ENCODE data around the gene LPIN2.
"Not testable (repeated sequence)": the region's sequence is repeated elsewhere in the genome, so short reads cannot be mapped to it uniquely, and the experiment has no call there.

LPIN2 gene

GRCh38 chr18:3042379-3042778 lies 29.4 kb upstream of the LPIN2 start:
- FAIRE-seq (no peak), DNase-seq (ENCODE audit: insufficient read length) (no peak)
- no peak for TF ChIP-seq POLR2A (IDR thresholded peaks at IDR 0.05; ENCODE audit: low read depth, low read length)
- TF ChIP-seq TAF1 (IDR thresholded peaks at IDR 0.05; ENCODE audit: borderline replicate concordance, low read depth, low read length): no peak
- no peak for TF ChIP-seq POLR2AphosphoS5 (IDR thresholded peaks at IDR 0.05; ENCODE audit: low read depth, low read length)

- TF ChIP-seq TAF1 (IDR thresholded peaks at IDR 0.05; ENCODE audit: borderline replicate concordance, low read depth, low read length) (no peak), POLR2AphosphoS5 (IDR thresholded peaks at IDR 0.05; ENCODE audit: low read depth, low read length) (no peak), POLR2A (IDR thresholded peaks at IDR 0.05; ENCODE audit: low read depth, low read length) (no peak)
- DNase-seq (ENCODE audit: insufficient read length) (no peak), FAIRE-seq (no peak)
These were observed 28.9 kb upstream of the LPIN2 start for GRCh38 chr18:3041843-3042242.

GRCh38 chr18:3040881-3041280 lies 27.9 kb upstream of the LPIN2 start:
- no peak for FAIRE-seq
- no peak for TF ChIP-seq POLR2AphosphoS5 (IDR thresholded peaks at IDR 0.05; ENCODE audit: low read depth, low read length)
- no peak for TF ChIP-seq TAF1 (IDR thresholded peaks at IDR 0.05; ENCODE audit: borderline replicate concordance, low read depth, low read length)
- TF ChIP-seq POLR2A (IDR thresholded peaks at IDR 0.05; ENCODE audit: low read depth, low read length): no peak

GRCh38 chr18:3040173-3040572 lies 27.2 kb upstream of the LPIN2 start:
- no peak for FAIRE-seq
- no peak for DNase-seq (ENCODE audit: insufficient read length)
- TF ChIP-seq POLR2A (IDR thresholded peaks at IDR 0.05; ENCODE audit: low read depth, low read length) (no peak), TAF1 (IDR thresholded peaks at IDR 0.05; ENCODE audit: borderline replicate concordance, low read depth, low read length) (no peak), POLR2AphosphoS5 (IDR thresholded peaks at IDR 0.05; ENCODE audit: low read depth, low read length) (no peak)

More at GRCh38 chr18:3040881-3041280, 27.9 kb upstream of the LPIN2 start:
- no peak for DNase-seq (ENCODE audit: insufficient read length)

GRCh38 chr18:3037423-3037915 lies 24.5 kb upstream of the LPIN2 start:
- DNase-seq (ENCODE audit: insufficient read length) (peak; percentile 44), FAIRE-seq (peak; percentile 85)
- TF ChIP-seq TAF1 (IDR thresholded peaks at IDR 0.05; ENCODE audit: borderline replicate concordance, low read depth, low read length): no peak
- TF ChIP-seq POLR2A (IDR thresholded peaks at IDR 0.05; ENCODE audit: low read depth, low read length): no peak
- TF ChIP-seq POLR2AphosphoS5 (IDR thresholded peaks at IDR 0.05; ENCODE audit: low read depth, low read length): no peak

- FAIRE-seq (no peak), DNase-seq (ENCODE audit: insufficient read length) (no peak)
- no peak for TF ChIP-seq POLR2A (IDR thresholded peaks at IDR 0.05; ENCODE audit: low read depth, low read length)
- TF ChIP-seq POLR2AphosphoS5 (IDR thresholded peaks at IDR 0.05; ENCODE audit: low read depth, low read length): no peak
- no peak for TF ChIP-seq TAF1 (IDR thresholded peaks at IDR 0.05; ENCODE audit: borderline replicate concordance, low read depth, low read length)
These were observed 23.2 kb upstream of the LPIN2 start for GRCh38 chr18:3036108-3036507.

GRCh38 chr18:3035635-3036034 lies 22.7 kb upstream of the LPIN2 start:
- no peak for TF ChIP-seq TAF1 (IDR thresholded peaks at IDR 0.05; ENCODE audit: borderline replicate concordance, low read depth, low read length)
- TF ChIP-seq POLR2A (IDR thresholded peaks at IDR 0.05; ENCODE audit: low read depth, low read length): no peak
- no peak for TF ChIP-seq POLR2AphosphoS5 (IDR thresholded peaks at IDR 0.05; ENCODE audit: low read depth, low read length)
- FAIRE-seq: no peak
- no peak for DNase-seq (ENCODE audit: insufficient read length)

GRCh38 chr18:3032721-3033120 lies 19.8 kb upstream of the LPIN2 start:
- no peak for FAIRE-seq
- DNase-seq (ENCODE audit: insufficient read length): no peak
- TF ChIP-seq POLR2A (IDR thresholded peaks at IDR 0.05; ENCODE audit: low read depth, low read length) (no peak), POLR2AphosphoS5 (IDR thresholded peaks at IDR 0.05; ENCODE audit: low read depth, low read length) (no peak)

GRCh38 chr18:3029215-3029952 lies 16.4 kb upstream of the LPIN2 start:
- DNase-seq (ENCODE audit: insufficient read length) (no peak), FAIRE-seq (no peak)
- TF ChIP-seq POLR2A (IDR thresholded peaks at IDR 0.05; ENCODE audit: low read depth, low read length) (no peak), TAF1 (IDR thresholded peaks at IDR 0.05; ENCODE audit: borderline replicate concordance, low read depth, low read length) (no peak), POLR2AphosphoS5 (IDR thresholded peaks at IDR 0.05; ENCODE audit: low read depth, low read length) (no peak)

GRCh38 chr18:3028115-3028514 lies 15.2 kb upstream of the LPIN2 start:
- not testable (repeated sequence) for DNase-seq (ENCODE audit: insufficient read length); FAIRE-seq

- FAIRE-seq (no peak), DNase-seq (ENCODE audit: insufficient read length) (no peak)
- TF ChIP-seq POLR2AphosphoS5 (IDR thresholded peaks at IDR 0.05; ENCODE audit: low read depth, low read length) (no peak), POLR2A (IDR thresholded peaks at IDR 0.05; ENCODE audit: low read depth, low read length) (no peak), TAF1 (IDR thresholded peaks at IDR 0.05; ENCODE audit: borderline replicate concordance, low read depth, low read length) (no peak)
These were observed 14.5 kb upstream of the LPIN2 start for GRCh38 chr18:3027370-3027891.

GRCh38 chr18:3025544-3025943 lies 12.6 kb upstream of the LPIN2 start:
- FAIRE-seq (no peak), DNase-seq (ENCODE audit: insufficient read length) (no peak)
- no peak for TF ChIP-seq TAF1 (IDR thresholded peaks at IDR 0.05; ENCODE audit: borderline replicate concordance, low read depth, low read length)
- TF ChIP-seq POLR2AphosphoS5 (IDR thresholded peaks at IDR 0.05; ENCODE audit: low read depth, low read length): no peak
- no peak for TF ChIP-seq POLR2A (IDR thresholded peaks at IDR 0.05; ENCODE audit: low read depth, low read length)

GRCh38 chr18:3023603-3024002 lies 10.7 kb upstream of the LPIN2 start:
- FAIRE-seq; DNase-seq (ENCODE audit: insufficient read length): not testable (repeated sequence)
